GM19099 (cell line): ENCODE results near the gene RGS7.

Source experiments
- POLR2A ChIP-seq: IDR thresholded peaks from 3 replicates; pipeline ENCODE4 v1.6.1; 2011; ENCODE audit warnings: low read depth; ENCODE audit not compliant: insufficient read length; ENCODE audit errors: extremely low read depth

Gene RGS7

GRCh38 chr1:240743705-240744104 is 613.3 kb downstream of the RGS7 start:
- no peak for TF ChIP-seq POLR2A

- TF ChIP-seq POLR2A = no peak
Measured at GRCh38 chr1:240739754-240740153, 617.3 kb downstream of the RGS7 start.

- no peak for TF ChIP-seq POLR2A
Measured at GRCh38 chr1:240739139-240739538, 617.9 kb downstream of the RGS7 start.

- no peak for TF ChIP-seq POLR2A
Measured at GRCh38 chr1:240737766-240738265, 619.2 kb downstream of the RGS7 start.

- TF ChIP-seq POLR2A = no peak
Measured at GRCh38 chr1:240737298-240737697, 619.7 kb downstream of the RGS7 start.

GRCh38 chr1:240734001-240734400 is 623.0 kb downstream of the RGS7 start:
- no peak for TF ChIP-seq POLR2A

GRCh38 chr1:240732390-240732789 is 624.6 kb downstream of the RGS7 start:
- TF ChIP-seq POLR2A = no peak
